Mesendoderm (in vitro differentiated cells): ENCODE data around the gene GLRX.

Experiments used
- DNase-seq: peaks from one replicate; pipeline ENCODE4 v3.0.0; 2013
- H2AK5ac ChIP-seq: 2 replicates; pipeline ENCODE4 v1.6.1; 2013; ENCODE audit warnings: low read length, inconsistent platforms
- H2BK120ac ChIP-seq: 2 replicates; pipeline ENCODE4 v1.6.1; 2013; ENCODE audit warnings: low read depth, mild to moderate bottlenecking, low read length, moderate library complexity, mixed read lengths
- H2BK15ac ChIP-seq: replicated peaks from 2 replicates; pipeline ENCODE4 v1.6.1; 2013; ENCODE audit warnings: low read depth, mild to moderate bottlenecking, moderate library complexity
- H2BK5ac ChIP-seq: 2 replicates; pipeline ENCODE4 v1.6.1; 2013; ENCODE audit warnings: low read length, inconsistent platforms
- H3K18ac ChIP-seq: 2 replicates; pipeline ENCODE4 v1.6.1; 2013; ENCODE audit warnings: mild to moderate bottlenecking, low read length, mixed read lengths
- H3K23ac ChIP-seq: one replicate; pipeline ENCODE4 v1.6.1; 2013; ENCODE audit warnings: low read length
- H3K27ac ChIP-seq: 2 replicates; pipeline ENCODE4 v1.5.1; 2013; ENCODE audit warnings: low read depth, mild to moderate bottlenecking, inconsistent platforms, low read length, moderate library complexity
- H3K27me3 ChIP-seq: 2 replicates; pipeline ENCODE4 v1.6.1; 2013; ENCODE audit warnings: low read length, control low read depth, mild to moderate bottlenecking, inconsistent platforms; ENCODE audit not compliant: insufficient read depth, poor library complexity
- H3K36me3 ChIP-seq: 2 replicates; pipeline ENCODE4 v1.6.1; 2013; ENCODE audit warnings: low read length, inconsistent platforms; ENCODE audit not compliant: control insufficient read depth, insufficient read depth
- H3K4ac ChIP-seq: one replicate; pipeline ENCODE4 v1.6.1; 2013; ENCODE audit warnings: low read depth, mild to moderate bottlenecking, low read length, moderate library complexity
- H3K4me1 ChIP-seq: 2 replicates; pipeline ENCODE4 v1.6.1; 2013; ENCODE audit warnings: low read depth, low read length, inconsistent platforms; ENCODE audit not compliant: control insufficient read depth
- H3K4me2 ChIP-seq: 2 replicates; pipeline ENCODE4 v1.6.1; 2013; ENCODE audit warnings: low read length
- H3K4me3 ChIP-seq: 2 replicates; pipeline ENCODE4 v1.5.1; 2013; ENCODE audit warnings: mild to moderate bottlenecking, low read length
- H3K56ac ChIP-seq: one replicate; pipeline ENCODE4 v1.6.1; 2013; ENCODE audit warnings: low read length
- H3K79me1 ChIP-seq: 2 replicates; pipeline ENCODE4 v1.6.1; 2013; ENCODE audit warnings: low read length, inconsistent platforms
- H3K79me2 ChIP-seq: 2 replicates; pipeline ENCODE4 v1.6.1; 2013; ENCODE audit warnings: mild to moderate bottlenecking, low read length; ENCODE audit not compliant: control insufficient read depth, insufficient read depth
- H3K9ac ChIP-seq: 2 replicates; pipeline ENCODE4 v1.6.1; 2013; ENCODE audit warnings: low read length, inconsistent platforms
- H4K5ac ChIP-seq: one replicate; pipeline ENCODE4 v1.6.1; 2013; ENCODE audit warnings: low read length
- H4K8ac ChIP-seq: one replicate; pipeline ENCODE4 v1.6.1; 2013; ENCODE audit warnings: low read depth, mild to moderate bottlenecking, control low read depth, low read length, moderate library complexity
- WGBS: extraction: QIAGEN DNeasy Blood & Tissue Kit; methylation state at CpG from one replicate; pipeline ENCODE4 v1.1.7; 2013; ENCODE audit warnings: low lambda C conversion rate, missing lambda C conversion rate; ENCODE audit not compliant: insufficient coverage; ENCODE audit errors: extremely low coverage; 5-methylcytosine and 5-hydroxymethylcytosine counted together

Gene GLRX

DNA sequence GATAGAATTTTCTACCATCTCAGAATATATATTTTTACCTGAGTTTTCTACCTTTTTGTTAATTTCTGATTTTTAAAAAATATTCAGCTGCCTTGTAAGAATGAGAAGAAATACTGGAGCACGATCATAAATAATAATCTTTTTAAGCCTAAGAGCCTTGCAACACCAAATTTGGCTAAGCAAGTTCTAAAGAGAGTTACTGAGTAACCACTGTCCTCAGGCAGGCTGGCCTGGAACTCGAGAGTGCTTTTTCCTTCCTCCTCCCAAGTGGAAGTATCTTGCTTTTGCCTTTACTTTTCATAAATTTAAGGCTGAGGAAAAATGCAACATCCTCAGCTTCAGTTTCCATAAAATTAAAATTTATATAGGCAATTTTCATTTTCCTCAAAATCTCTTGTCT, 21.0 kb downstream of the GLRX start:
- no peak overlapping the region for H3K9ac ChIP-seq
- H3K56ac ChIP-seq = no peak overlapping the region
- WGBS = no CpG with 5 or more reads among the region's 2 CpGs

DNA sequence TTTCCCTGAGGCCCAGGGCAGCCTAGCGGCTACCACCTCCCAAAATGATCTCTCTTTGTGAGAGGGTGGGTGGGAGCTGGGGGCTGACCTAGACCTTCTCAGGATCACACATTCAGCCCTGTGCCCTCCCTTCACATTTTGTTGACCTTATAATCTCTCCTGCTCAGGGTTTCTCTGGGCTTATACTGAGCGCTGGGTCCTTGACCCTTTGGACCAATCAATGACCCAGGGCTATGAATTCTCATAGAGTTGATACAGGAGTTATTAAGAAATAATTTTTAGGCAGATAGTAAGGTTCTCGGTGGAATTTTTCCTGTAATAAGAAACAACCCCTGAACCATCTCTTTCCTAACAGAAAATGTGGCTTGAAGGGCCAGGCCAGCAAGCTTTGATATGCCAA, 22.0 kb downstream of the GLRX start:
- Histone ChIP-seq H3K79me1 (no peaks in the 10 kb centered on the region), H2BK15ac (no peak overlapping the region), H4K5ac (no peak overlapping the region), H3K27me3 (no peaks in the 10 kb centered on the region), H3K9ac (no peak overlapping the region), H3K4ac (no peak overlapping the region), H3K18ac (no peak overlapping the region), H2BK120ac (no peak overlapping the region), H3K56ac (no peak overlapping the region), H3K27ac (no peak overlapping the region), H3K4me3 (no peak overlapping the region), H2BK5ac (no peak overlapping the region), H4K8ac (no peak overlapping the region), H3K23ac (no peak overlapping the region), H3K36me3 (no peaks in the 10 kb centered on the region), H3K79me2 (no peaks in the 10 kb centered on the region), H2AK5ac (no peak overlapping the region), H3K4me2 (no peak overlapping the region), H3K4me1 (no peaks in the 10 kb centered on the region)
- WGBS = no CpG with 5 or more reads among the region's 3 CpGs
- no peak for DNase-seq

More for the DNA sequence above, 21.0 kb downstream of the GLRX start:
- no peak overlapping the region for H4K5ac ChIP-seq
- no peaks in the 10 kb centered on the region for H3K4me1 ChIP-seq
- H3K79me2 ChIP-seq = no peaks in the 10 kb centered on the region
- H3K27me3 ChIP-seq = no peaks in the 10 kb centered on the region
- no peak overlapping the region for H3K4ac ChIP-seq
- H3K4me3 ChIP-seq = no peak overlapping the region
- no peak overlapping the region for H2AK5ac ChIP-seq
- no peak overlapping the region for H2BK5ac ChIP-seq
- H3K18ac ChIP-seq = no peak overlapping the region
- no peak overlapping the region for H2BK120ac ChIP-seq
- no peak overlapping the region for H3K23ac ChIP-seq
- no peak overlapping the region for H2BK15ac ChIP-seq
- no peaks in the 10 kb centered on the region for H3K79me1 ChIP-seq
- no peak for DNase-seq
- H3K36me3 ChIP-seq = no peaks in the 10 kb centered on the region
- H3K4me2 ChIP-seq = no peak overlapping the region
- H3K27ac ChIP-seq = no peak overlapping the region
- H4K8ac ChIP-seq = no peak overlapping the region

DNA sequence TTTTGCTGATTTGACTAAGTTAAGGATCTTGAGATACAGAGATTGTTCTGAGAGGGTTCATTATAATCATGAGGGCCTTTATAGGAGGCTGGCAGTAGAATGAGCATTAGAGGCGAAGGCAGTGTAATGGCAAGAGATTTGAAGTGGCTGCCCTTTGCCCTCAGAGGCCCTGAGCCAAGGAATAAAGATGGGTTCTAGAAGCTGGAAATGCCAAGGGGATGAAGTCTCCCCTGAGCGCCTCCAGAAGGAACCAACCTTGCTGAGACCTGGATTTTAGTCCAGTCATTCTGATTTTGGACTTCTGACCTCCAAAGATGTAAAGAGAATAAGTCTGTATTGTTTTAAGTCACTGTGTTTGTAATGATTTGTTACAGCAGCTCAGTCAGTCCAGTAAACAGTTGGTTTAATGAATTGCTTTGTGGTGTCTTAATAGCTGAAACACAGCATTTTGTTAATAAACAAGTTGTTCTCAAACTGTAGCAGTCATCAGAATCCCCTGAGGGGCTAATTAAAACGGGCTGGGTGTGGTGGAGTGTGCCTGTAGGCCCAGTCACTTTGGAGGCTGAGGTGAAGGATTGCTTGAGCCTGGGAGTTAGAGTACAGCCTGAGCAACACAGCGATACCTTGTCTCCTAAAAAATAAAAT, 23.2 kb downstream of the GLRX start:
- Histone ChIP-seq H2BK5ac (no peak overlapping the region), H3K23ac (no peak overlapping the region), H2BK120ac (no peak overlapping the region), H2AK5ac (no peak overlapping the region), H3K4me1 (no peaks in the 10 kb centered on the region), H2BK15ac (no peak overlapping the region), H3K27ac (no peak overlapping the region), H3K79me2 (no peaks in the 10 kb centered on the region), H3K27me3 (no peaks in the 10 kb centered on the region), H4K5ac (no peak overlapping the region), H3K4me3 (no peak overlapping the region), H3K79me1 (no peaks in the 10 kb centered on the region), H3K9ac (no peak overlapping the region), H4K8ac (no peak overlapping the region), H3K4ac (no peak overlapping the region), H3K56ac (no peak overlapping the region), H3K18ac (no peak overlapping the region), H3K4me2 (no peak overlapping the region), H3K36me3 (no peaks in the 10 kb centered on the region)
- no CpG with 5 or more reads among the region's 4 CpGs for WGBS
- no peak for DNase-seq

DNA sequence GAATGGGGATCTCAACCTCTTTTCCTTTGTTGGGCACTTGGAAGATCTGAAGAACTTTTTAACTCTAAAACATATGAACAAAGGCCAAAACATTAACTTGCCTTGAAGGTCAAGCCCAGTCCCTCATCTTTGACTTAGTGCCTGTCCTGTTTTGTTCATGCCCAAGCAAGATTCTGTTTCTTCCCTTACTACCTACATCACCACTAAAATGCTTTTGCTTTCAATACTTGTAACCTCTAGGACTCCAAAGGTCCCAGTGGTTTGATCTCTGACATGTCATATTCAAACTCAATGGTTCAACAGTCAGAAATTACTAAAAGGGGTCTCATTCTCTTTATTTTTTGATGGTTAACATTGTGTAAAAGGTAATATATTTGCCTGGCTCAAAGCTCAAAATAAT, 24.0 kb downstream of the GLRX start:
- H2BK5ac ChIP-seq = no peak overlapping the region
- H2BK15ac ChIP-seq = no peak overlapping the region
- H3K56ac ChIP-seq = no peak overlapping the region
- no peak overlapping the region for H2BK120ac ChIP-seq
- H3K4me1 ChIP-seq = no peaks in the 10 kb centered on the region
- no peak for DNase-seq
- no peak overlapping the region for H2AK5ac ChIP-seq
- H3K27me3 ChIP-seq = no peaks in the 10 kb centered on the region
- H3K79me1 ChIP-seq = no peaks in the 10 kb centered on the region
- no peak overlapping the region for H4K5ac ChIP-seq
- no peak overlapping the region for H3K27ac ChIP-seq
- H3K23ac ChIP-seq = no peak overlapping the region
- H3K4me3 ChIP-seq = no peak overlapping the region
- no peak overlapping the region for H3K4me2 ChIP-seq
- no peak overlapping the region for H3K18ac ChIP-seq
- no peak overlapping the region for H4K8ac ChIP-seq
- H3K36me3 ChIP-seq = no peaks in the 10 kb centered on the region
- no peak overlapping the region for H3K4ac ChIP-seq
- no peak overlapping the region for H3K9ac ChIP-seq
- no peaks in the 10 kb centered on the region for H3K79me2 ChIP-seq

DNA sequence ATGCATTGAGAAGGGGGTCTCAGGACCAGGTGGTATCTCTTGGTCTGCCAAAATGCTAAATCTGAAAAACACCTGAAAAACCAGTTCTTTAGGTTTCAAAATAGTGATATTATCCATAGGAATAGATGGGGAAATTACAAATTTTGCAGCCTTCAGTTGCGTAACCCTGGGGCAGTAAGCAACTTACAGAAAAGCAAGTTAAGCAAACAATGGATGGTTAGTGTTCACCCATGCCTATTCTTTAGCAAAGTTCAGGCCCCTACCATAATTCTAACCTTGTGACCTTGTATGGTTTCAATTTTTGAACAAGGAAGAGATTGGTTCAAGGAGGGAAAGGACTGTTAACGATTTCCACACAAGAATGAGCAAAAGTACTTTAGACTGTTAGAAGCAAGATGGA, 24.5 kb downstream of the GLRX start:
- no peaks in the 10 kb centered on the region for H3K4me1 ChIP-seq
- H2AK5ac ChIP-seq = no peak overlapping the region
- no peak overlapping the region for H4K5ac ChIP-seq
- DNase-seq = no peak
- H3K23ac ChIP-seq = no peak overlapping the region
- no peak overlapping the region for H3K4me3 ChIP-seq
- H3K4ac ChIP-seq = no peak overlapping the region
- H3K4me2 ChIP-seq = no peak overlapping the region
- H3K18ac ChIP-seq = no peak overlapping the region
- no peaks in the 10 kb centered on the region for H3K79me1 ChIP-seq
- no peak overlapping the region for H2BK15ac ChIP-seq
- no peaks in the 10 kb centered on the region for H3K36me3 ChIP-seq
- no peaks in the 10 kb centered on the region for H3K27me3 ChIP-seq
- WGBS = no CpG with 5 or more reads among the region's 2 CpGs
- H4K8ac ChIP-seq = no peak overlapping the region
- H3K27ac ChIP-seq = no peak overlapping the region
- no peak overlapping the region for H2BK5ac ChIP-seq
- H3K9ac ChIP-seq = no peak overlapping the region
- H3K56ac ChIP-seq = no peak overlapping the region
- no peaks in the 10 kb centered on the region for H3K79me2 ChIP-seq
- H2BK120ac ChIP-seq = no peak overlapping the region

DNA sequence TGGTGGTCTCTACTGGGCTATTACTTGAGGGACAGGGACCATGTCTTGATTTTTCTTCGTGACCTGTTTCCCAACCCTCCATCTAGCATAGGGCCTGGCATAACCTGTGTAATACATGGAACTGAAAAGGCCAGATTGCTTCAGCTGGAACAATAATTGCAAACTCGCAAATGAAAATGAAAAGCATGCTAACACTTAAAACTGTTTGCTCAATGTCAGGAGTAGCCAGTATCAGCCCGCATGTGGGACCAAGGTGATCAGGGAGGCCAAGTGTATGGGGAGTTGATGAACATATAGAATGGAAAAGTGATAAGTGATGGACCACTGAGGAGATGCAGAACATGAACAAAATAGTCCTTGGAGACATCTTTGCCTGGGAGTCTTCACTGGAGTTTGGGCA, 25.2 kb downstream of the GLRX start:
- no peak overlapping the region for H2BK5ac ChIP-seq
- no peak overlapping the region for H2BK15ac ChIP-seq
- no peak overlapping the region for H4K8ac ChIP-seq
- no peak overlapping the region for H3K4me3 ChIP-seq
- H3K4me1 ChIP-seq = no peaks in the 10 kb centered on the region
- H3K36me3 ChIP-seq = no peaks in the 10 kb centered on the region
- H2AK5ac ChIP-seq = no peak overlapping the region
- no peak overlapping the region for H3K56ac ChIP-seq
- no peak overlapping the region for H3K18ac ChIP-seq
- H3K4me2 ChIP-seq = no peak overlapping the region
- no peak overlapping the region for H3K27ac ChIP-seq
- no peak for DNase-seq
- H2BK120ac ChIP-seq = no peak overlapping the region
- H3K4ac ChIP-seq = no peak overlapping the region
- H3K79me2 ChIP-seq = no peaks in the 10 kb centered on the region
- H3K79me1 ChIP-seq = no peaks in the 10 kb centered on the region
- H3K9ac ChIP-seq = no peak overlapping the region
- no peaks in the 10 kb centered on the region for H3K27me3 ChIP-seq
- no peak overlapping the region for H4K5ac ChIP-seq
- no CpG with 5 or more reads among the region's 3 CpGs for WGBS
- H3K23ac ChIP-seq = no peak overlapping the region
